ENCODE measurements around the gene NFAM1.

NFAM1 gene

DNA sequence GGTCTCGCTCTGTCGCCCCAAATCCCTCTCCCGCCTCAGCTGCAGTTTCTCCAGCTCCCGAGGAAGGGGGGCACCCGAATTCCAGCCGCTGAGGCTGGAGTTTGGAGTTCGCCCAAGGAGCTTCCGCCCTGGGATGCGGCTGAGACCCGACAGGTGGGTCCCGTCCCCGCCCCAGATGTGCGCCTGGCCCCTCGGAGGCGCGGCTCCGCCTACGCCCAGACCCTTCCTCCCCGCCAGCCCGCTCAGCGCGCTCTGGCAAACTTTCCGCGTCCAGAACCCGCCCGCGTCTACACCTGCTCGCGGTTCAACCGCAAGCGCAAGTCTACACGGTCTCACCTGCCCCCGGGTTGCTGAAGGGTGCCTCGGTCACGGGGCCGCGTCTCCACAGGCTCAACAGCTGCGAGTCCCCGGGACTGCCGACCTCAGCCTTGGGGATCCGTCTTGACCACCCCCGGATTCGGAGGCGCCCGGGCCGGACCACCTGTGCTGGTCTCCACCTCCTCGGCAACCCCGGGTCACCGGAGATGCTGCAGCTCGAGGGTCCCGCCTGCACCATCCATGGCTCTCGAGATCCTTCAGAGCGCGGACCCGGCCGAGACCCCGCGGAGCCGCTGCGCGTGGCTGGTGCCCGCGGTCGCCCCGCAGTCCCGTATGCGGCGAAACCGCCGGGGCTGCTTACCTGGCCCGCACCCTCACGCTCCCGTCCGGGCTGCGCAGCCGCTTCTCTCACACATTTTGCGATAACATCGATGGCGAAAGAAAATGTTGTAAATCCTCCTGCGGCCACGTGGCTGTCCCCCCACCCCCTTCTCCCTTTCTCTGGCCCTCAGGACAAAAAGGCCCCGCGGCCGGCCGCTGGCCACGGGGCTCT lies 63.6 kb downstream of the NFAM1 start:
- ATAC-seq (no peak), DNase-seq (peak; percentile 13)
- Mint-ChIP-seq H3K27me3 (peaks cover 31% of the 10 kb centered on the region), H3K27ac (no peak overlapping the region), H3K36me3 (ENCODE audit: low read depth) (no peaks in the 10 kb centered on the region), H3K4me3 (peak overlapping the region; percentile 91), H3K9me3 (no peaks in the 10 kb centered on the region), H3K4me1 (peaks cover 15% of the 10 kb centered on the region)

- Mint-ChIP-seq H3K9me3 (no peaks in the 10 kb centered on the region), H3K27ac (no peak overlapping the region), H3K36me3 (ENCODE audit: low read depth) (no peaks in the 10 kb centered on the region), H3K27me3 (peaks cover 32% of the 10 kb centered on the region), H3K4me3 (no peak overlapping the region), H3K4me1 (peaks cover 15% of the 10 kb centered on the region)
- DNase-seq (no peak), ATAC-seq (no peak)
Measured at GRCh38 chr22:42367980-42368378, 64.2 kb downstream of the NFAM1 start.

GRCh38 chr22:42366806-42367581 lies 65.2 kb downstream of the NFAM1 start:
- Mint-ChIP-seq H3K36me3 (ENCODE audit: low read depth) (no peaks in the 10 kb centered on the region), H3K9me3 (no peaks in the 10 kb centered on the region), H3K4me1 (peaks cover 15% of the 10 kb centered on the region), H3K27me3 (peaks cover 38% of the 10 kb centered on the region), H3K27ac (no peak overlapping the region), H3K4me3 (no peak overlapping the region)
- DNase-seq (no peak), ATAC-seq (no peak)

DNA sequence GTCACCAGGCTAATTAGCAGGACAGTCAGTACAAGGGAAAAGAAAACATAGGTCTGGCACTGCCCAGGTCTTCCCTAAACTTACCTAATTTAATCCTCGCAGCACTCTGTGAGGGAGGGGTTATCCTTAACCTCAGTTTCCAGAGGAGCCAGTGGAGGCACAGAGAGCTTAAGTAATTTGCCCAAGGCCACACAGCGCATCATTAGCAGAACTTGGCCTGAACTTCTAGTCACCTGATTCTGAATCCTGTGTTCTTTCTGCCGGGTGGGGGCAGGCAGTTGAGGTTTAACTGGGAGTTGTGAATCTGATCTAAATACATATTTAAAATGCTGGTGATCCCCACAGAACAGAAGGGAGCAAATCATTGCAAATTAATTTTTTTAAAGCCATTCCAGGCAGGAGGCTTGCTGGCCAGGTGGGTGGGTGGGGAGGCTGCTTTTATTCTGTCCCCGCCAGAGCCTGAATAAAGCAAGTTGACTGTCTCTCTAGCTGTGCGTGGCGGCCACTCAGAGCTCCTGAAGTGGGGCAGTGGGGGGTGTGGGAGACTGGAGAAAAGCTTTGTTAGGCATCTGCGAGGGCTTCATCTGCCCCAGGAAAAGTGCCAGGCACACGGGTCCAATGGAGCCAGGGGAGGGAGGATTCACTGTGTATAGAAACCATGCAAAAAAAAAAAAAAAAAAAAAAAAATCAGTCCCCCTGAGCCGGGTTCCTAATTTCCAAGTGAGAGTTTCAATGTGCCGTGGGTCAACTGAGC lies 66.1 kb downstream of the NFAM1 start:
- DNase-seq (no peak), ATAC-seq (no peak)
- no peaks in the 10 kb centered on the region for H3K9me3 Mint-ChIP-seq
- H3K36me3 Mint-ChIP-seq (ENCODE audit: low read depth), result no peaks in the 10 kb centered on the region
- peaks cover 44% of the 10 kb centered on the region for H3K27me3 Mint-ChIP-seq
- peaks cover 15% of the 10 kb centered on the region for H3K4me1 Mint-ChIP-seq
- H3K4me3 Mint-ChIP-seq, result no peak overlapping the region
- no peak overlapping the region for H3K27ac Mint-ChIP-seq

DNA sequence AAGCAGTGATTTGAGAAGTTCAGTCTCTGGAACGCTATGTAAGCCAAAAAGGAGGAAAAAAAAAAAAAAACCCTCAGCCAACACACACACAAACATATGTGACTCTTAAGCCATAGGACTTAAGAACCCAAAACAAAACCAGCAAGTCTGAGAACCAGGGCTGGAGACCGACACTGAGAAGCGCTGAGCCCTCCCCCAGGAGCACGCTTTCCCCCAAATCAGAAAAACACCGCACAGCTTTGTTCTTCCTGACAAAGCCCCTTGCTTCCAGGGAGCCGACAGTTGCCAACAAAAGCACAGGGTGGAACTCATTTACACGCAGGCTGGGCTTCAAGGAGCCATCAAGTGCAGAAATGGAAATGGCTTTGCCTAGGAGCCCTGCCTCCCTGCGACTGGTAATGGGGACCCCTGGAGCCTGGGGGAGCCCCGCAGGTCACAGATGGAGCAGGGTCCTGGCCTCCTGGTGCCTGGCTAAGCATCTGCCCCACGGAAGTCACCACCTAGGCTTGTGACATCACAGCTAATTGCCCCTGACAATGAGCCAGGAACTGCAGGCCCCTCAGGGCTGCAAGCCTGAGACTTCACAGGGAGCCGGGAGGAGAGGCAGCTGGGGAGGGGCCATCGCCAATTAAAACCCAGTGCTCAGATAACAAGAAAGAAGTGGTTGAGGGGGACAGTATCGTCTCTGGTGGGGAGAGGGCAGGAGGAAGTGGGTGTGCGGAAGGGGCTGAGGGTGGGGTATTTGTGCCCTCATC lies 66.9 kb downstream of the NFAM1 start:
- ATAC-seq, result no peak
- no peak for DNase-seq
- Mint-ChIP-seq H3K4me3 (no peak overlapping the region), H3K4me1 (peaks cover 15% of the 10 kb centered on the region), H3K27me3 (peaks cover 46% of the 10 kb centered on the region), H3K9me3 (no peaks in the 10 kb centered on the region), H3K36me3 (ENCODE audit: low read depth) (no peaks in the 10 kb centered on the region), H3K27ac (no peak overlapping the region)

DNA sequence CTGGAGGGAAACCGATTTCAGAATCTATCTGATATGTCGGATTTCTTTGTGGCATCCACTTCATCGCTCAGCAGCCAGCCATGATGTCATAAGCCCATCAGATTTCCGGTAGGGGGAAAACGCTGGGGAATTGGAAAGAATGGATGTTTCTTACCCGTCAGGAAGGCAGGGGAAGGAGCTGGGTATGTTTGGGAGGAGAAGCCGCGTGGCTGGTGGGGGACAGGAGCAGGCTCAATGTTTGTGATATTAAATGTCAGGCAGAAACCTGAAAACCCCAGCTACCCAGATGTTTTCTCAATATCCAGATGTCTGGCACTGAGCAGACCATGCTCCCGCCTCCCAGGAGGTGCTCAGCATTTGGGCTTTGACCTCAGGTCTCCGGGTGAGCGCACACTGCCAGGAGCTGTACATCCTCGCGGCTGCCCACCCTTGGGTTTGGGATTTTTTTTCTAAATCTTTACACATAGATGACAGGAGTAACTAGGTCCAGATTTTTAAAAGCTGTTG lies 67.5 kb downstream of the NFAM1 start:
- no peak for DNase-seq
- H3K27me3 Mint-ChIP-seq, result peaks cover 51% of the 10 kb centered on the region
- no peaks in the 10 kb centered on the region for H3K36me3 Mint-ChIP-seq (ENCODE audit: low read depth)
- H3K4me3 Mint-ChIP-seq, result no peak overlapping the region
- peaks cover 9% of the 10 kb centered on the region for H3K4me1 Mint-ChIP-seq
- H3K9me3 Mint-ChIP-seq, result no peaks in the 10 kb centered on the region
- no peak overlapping the region for H3K27ac Mint-ChIP-seq
- no peak for ATAC-seq

DNA sequence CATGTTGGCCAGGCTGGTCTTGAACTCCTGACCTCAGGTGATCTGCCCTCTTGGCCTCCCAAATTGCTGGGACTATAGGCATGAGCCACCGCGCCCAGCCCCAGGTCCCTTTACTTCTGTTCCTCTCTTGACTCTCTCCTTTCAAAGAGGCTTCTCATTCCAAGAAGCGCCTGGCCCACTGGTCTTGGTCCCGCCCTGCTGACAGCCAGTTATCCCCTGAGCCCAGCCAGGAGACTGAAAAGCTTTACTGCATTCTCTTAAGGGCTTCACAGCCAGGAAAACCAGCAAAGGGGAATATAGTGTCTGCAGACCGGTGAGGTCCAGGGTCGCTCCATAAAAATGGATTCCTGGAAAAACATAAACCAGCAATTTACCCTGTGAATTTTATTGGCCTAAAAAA lies 68.3 kb downstream of the NFAM1 start:
- H3K27ac Mint-ChIP-seq, result no peak overlapping the region
- H3K36me3 Mint-ChIP-seq (ENCODE audit: low read depth), result no peaks in the 10 kb centered on the region
- DNase-seq, result no peak
- no peak for ATAC-seq
- no peaks in the 10 kb centered on the region for H3K9me3 Mint-ChIP-seq
- peaks cover 51% of the 10 kb centered on the region for H3K27me3 Mint-ChIP-seq
- no peak overlapping the region for H3K4me3 Mint-ChIP-seq
- peaks cover 5% of the 10 kb centered on the region for H3K4me1 Mint-ChIP-seq

DNA sequence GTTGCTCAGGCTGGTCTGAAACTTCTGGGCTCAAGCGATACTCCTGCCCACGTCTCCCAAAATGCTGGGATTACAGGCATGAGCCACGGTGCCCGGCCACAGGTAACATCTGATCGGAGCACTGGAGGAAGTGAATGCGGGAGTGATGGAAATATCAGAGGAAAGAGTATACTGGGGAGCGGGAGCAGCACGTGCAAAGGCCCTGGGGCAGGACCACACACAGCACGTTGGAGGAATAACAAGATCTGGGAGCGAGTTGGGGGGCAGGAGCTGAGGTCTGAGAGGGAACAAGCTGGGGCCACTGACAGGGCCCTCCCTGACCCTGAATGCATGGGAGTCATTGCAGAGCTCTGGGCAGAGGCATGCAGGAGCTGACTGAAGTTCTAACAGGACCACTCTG lies 70.7 kb downstream of the NFAM1 start:
- H3K9me3 Mint-ChIP-seq, result no peaks in the 10 kb centered on the region
- H3K4me3 Mint-ChIP-seq, result no peak overlapping the region
- H3K4me1 Mint-ChIP-seq, result no peaks in the 10 kb centered on the region
- no peaks in the 10 kb centered on the region for H3K36me3 Mint-ChIP-seq (ENCODE audit: low read depth)
- peaks cover 34% of the 10 kb centered on the region for H3K27me3 Mint-ChIP-seq
- ATAC-seq (no peak), DNase-seq (no peak)
- no peak overlapping the region for H3K27ac Mint-ChIP-seq

DNA sequence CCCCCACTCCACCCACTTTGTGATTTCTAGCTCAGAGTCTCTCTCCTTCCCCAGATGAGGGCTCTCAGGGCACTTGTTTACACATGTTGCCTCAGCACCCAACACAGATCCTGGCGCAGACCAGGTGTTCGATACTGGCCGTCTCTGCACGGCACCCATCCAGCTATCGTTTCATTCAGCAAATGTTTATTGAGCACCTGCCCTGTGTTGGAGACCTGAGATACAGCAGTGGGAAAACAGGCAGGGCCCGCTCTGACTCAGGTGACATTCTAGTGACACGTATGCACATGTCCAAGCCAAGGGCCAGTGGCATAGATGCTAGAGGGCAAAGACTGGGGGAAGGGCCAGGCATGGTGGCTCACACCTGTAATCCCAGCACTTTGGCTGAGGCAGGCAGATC lies 71.9 kb downstream of the NFAM1 start:
- no peaks in the 10 kb centered on the region for H3K4me1 Mint-ChIP-seq
- no peak overlapping the region for H3K27ac Mint-ChIP-seq
- no peaks in the 10 kb centered on the region for H3K9me3 Mint-ChIP-seq
- no peak for DNase-seq
- no peak overlapping the region for H3K4me3 Mint-ChIP-seq
- peaks cover 26% of the 10 kb centered on the region for H3K27me3 Mint-ChIP-seq
- no peak for ATAC-seq
- H3K36me3 Mint-ChIP-seq (ENCODE audit: low read depth), result no peaks in the 10 kb centered on the region

- Mint-ChIP-seq H3K4me1 (no peaks in the 10 kb centered on the region), H3K9me3 (no peaks in the 10 kb centered on the region), H3K27ac (no peak overlapping the region), H3K27me3 (peaks cover 24% of the 10 kb centered on the region), H3K36me3 (ENCODE audit: low read depth) (no peaks in the 10 kb centered on the region), H3K4me3 (no peak overlapping the region)
- DNase-seq (no peak), ATAC-seq (no peak)
Measured at GRCh38 chr22:42358643-42359558, 73.3 kb downstream of the NFAM1 start.

- DNase-seq (no peak), ATAC-seq (no peak)
- Mint-ChIP-seq H3K27ac (no peak overlapping the region), H3K9me3 (no peaks in the 10 kb centered on the region), H3K27me3 (peaks cover 22% of the 10 kb centered on the region), H3K4me3 (no peak overlapping the region), H3K4me1 (no peaks in the 10 kb centered on the region), H3K36me3 (ENCODE audit: low read depth) (no peaks in the 10 kb centered on the region)
Measured at GRCh38 chr22:42357634-42358296, 74.4 kb downstream of the NFAM1 start.

DNA sequence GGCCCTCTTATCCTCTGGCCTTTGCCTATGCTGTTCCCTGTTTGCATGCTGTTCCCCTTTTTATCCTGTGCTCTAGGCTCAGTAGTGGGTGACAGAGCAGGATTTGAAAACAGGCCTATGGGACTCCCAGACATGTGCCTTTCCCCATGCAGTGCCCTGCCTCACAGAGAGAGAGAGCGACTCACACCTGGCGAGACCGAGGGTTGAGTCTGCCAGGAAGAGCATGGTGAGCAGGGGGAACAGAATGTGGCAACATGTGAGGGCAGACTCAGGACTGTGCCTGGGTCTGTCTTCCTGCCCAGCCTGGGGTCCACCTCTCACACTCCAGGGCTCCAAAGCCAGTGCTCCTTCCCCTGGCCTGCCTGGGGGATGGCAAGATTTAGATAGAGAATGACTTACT lies 75.0 kb downstream of the NFAM1 start:
- Mint-ChIP-seq H3K36me3 (ENCODE audit: low read depth) (no peaks in the 10 kb centered on the region), H3K27me3 (peaks cover 18% of the 10 kb centered on the region)
- DNase-seq, result no peak

GRCh38 chr22:42356533-42356932 lies 75.7 kb downstream of the NFAM1 start:
- Mint-ChIP-seq H3K4me1 (no peaks in the 10 kb centered on the region), H3K27me3 (peaks cover 13% of the 10 kb centered on the region), H3K4me3 (no peak overlapping the region), H3K27ac (no peak overlapping the region), H3K9me3 (no peaks in the 10 kb centered on the region), H3K36me3 (ENCODE audit: low read depth) (no peaks in the 10 kb centered on the region)
- no peak for DNase-seq
- no peak for ATAC-seq

More for the DNA sequence above, 75.0 kb downstream of the NFAM1 start:
- Mint-ChIP-seq H3K27ac (no peak overlapping the region), H3K4me1 (no peaks in the 10 kb centered on the region), H3K4me3 (no peak overlapping the region), H3K9me3 (no peaks in the 10 kb centered on the region)
- no peak for ATAC-seq

Data from activated naive CD8-positive, alpha-beta T cell treated with anti-CD3 and anti-CD28 coated beads, Interleukin-2, amount 50 U/mL, for 24 hours (primary cell).